ENCODE results near the gene HDGF. TPM values are rescaled to one million over a fixed set of nuclear protein-coding genes. Genes with fewer than 3 reads are reported as not detected.

The HDGF gene
- total RNA-seq = 100 to 1,000 TPM; 232 to 235 TPM

- Mint-ChIP-seq H3K9me3 (no peaks in the 10 kb centered on the region), H3K27ac (peak within 1 kb of the TSS; percentile 98), H3K4me3 (peak within 1 kb of the TSS; percentile 92), H3K4me1 (ENCODE audit: low read depth) (peaks cover 32% of the 10 kb centered on the region), H3K36me3 (ENCODE audit: low read depth) (peaks cover 31% of the 10 kb centered on the region), H3K27me3 (no peaks in the 10 kb centered on the region)
- DNase-seq = no peak
- no peak for ATAC-seq
- ChIA-PET POLR2A (interaction anchor here (0.6 to 4.7 kb wide), 8 partner anchors 10 to 386 kb away, joined by 3 to 60 read pairs (median 6); partner anchors contain the start of genes ISG20L2, METTL25B, MRPL24 and PRCC), CTCF (interaction anchor here (1.2 to 6.6 kb wide), 4 partner anchors 21 to 62 kb away, joined by 3 to 80 read pairs (median 7); partner anchors contain the start of genes ISG20L2 and METTL25B)
- intact Hi-C loops (cut with micrococcal nuclease) = loop anchor here (10.0 kb wide), 1 partner anchor 247 kb away; the partner anchor contains the start of gene MEF2D
- TF ChIP-seq CTCF (IDR thresholded peaks at IDR 0.05) = no peak
Measured at GRCh38 chr1:156751451-156751756, at the start of gene HDGF. HDGF (minus strand) TSS chr1:156751675; CDS start chr1:156751429, 246 bp downstream.

- DNase-seq = peak; percentile 77
- H3K4me1 Mint-ChIP-seq (ENCODE audit: low read depth) = peaks cover 6% of the 10 kb centered on the region
- POLR2A ChIA-PET = interaction anchor here (1.0 to 3.3 kb wide), 5 partner anchors 10 to 63 kb away, joined by 3 to 17 read pairs (median 11); partner anchors contain the start of gene NTRK1
- intact Hi-C loops (cut with micrococcal nuclease) = no loop called here
- H3K9me3 Mint-ChIP-seq = no peaks in the 10 kb centered on the region
- no peak overlapping the region for H3K4me3 Mint-ChIP-seq
- peaks cover 45% of the 10 kb centered on the region for H3K36me3 Mint-ChIP-seq (ENCODE audit: low read depth)
- CTCF ChIA-PET = interaction anchor here (0.6 to 10.4 kb wide), 31 partner anchors 9 to 149 kb away, joined by 3 to 214 read pairs (median 4); partner anchors contain the start of genes INSRR, NES, NTRK1 and PEAR1
- peak; percentile 84 for ATAC-seq
- no peak overlapping the region for H3K27ac Mint-ChIP-seq
- peak; percentile 91 for TF ChIP-seq CTCF (IDR thresholded peaks at IDR 0.05)
- no peaks in the 10 kb centered on the region for H3K27me3 Mint-ChIP-seq
Measured at GRCh38 chr1:156797212-156797871, 45.9 kb upstream of the HDGF start.

GRCh38 chr1:156796340-156797097 is 45.0 kb upstream of the HDGF start:
- Mint-ChIP-seq H3K4me3 (no peak overlapping the region), H3K36me3 (ENCODE audit: low read depth) (peaks cover 48% of the 10 kb centered on the region), H3K27me3 (no peaks in the 10 kb centered on the region), H3K9me3 (no peaks in the 10 kb centered on the region), H3K27ac (no peak overlapping the region), H3K4me1 (ENCODE audit: low read depth) (peaks cover 4% of the 10 kb centered on the region)
- ChIA-PET CTCF (interaction anchor here (0.6 to 10.4 kb wide), 24 partner anchors 9 to 148 kb away, joined by 3 to 214 read pairs (median 4); partner anchors contain the start of genes INSRR, NES, NTRK1 and PEAR1), POLR2A (interaction anchor here (0.7 to 3.3 kb wide), 8 partner anchors 12 to 159 kb away, joined by 3 to 17 read pairs (median 4); partner anchors contain the start of gene NTRK1)
- ATAC-seq (no peak), DNase-seq (no peak)
- no peak for TF ChIP-seq CTCF (IDR thresholded peaks at IDR 0.05)
- intact Hi-C loops (cut with micrococcal nuclease) = no loop called here

- no peaks in the 10 kb centered on the region for H3K9me3 Mint-ChIP-seq
- ATAC-seq (no peak), DNase-seq (no peak)
- no peak for TF ChIP-seq CTCF (IDR thresholded peaks at IDR 0.05)
- intact Hi-C loops (cut with micrococcal nuclease) = no loop called here
- H3K4me1 Mint-ChIP-seq (ENCODE audit: low read depth) = no peaks in the 10 kb centered on the region
- ChIA-PET POLR2A (interaction anchor here (0.7 to 3.3 kb wide), 7 partner anchors 13 to 160 kb away, joined by 3 to 17 read pairs (median 4); partner anchors contain the start of gene NTRK1), CTCF (interaction anchor here (1.2 to 10.4 kb wide), 7 partner anchors 39 to 106 kb away, joined by 3 to 214 read pairs (median 25); partner anchors contain the start of genes INSRR, NTRK1 and PEAR1)
- no peak overlapping the region for H3K4me3 Mint-ChIP-seq
- no peak overlapping the region for H3K27ac Mint-ChIP-seq
- no peaks in the 10 kb centered on the region for H3K27me3 Mint-ChIP-seq
- H3K36me3 Mint-ChIP-seq (ENCODE audit: low read depth) = peaks cover 55% of the 10 kb centered on the region
Measured at GRCh38 chr1:156795787-156796186, 44.3 kb upstream of the HDGF start.

All from activated CD8-positive, alpha-beta T cell treated with anti-CD3 and anti-CD28 coated beads for 36 hours (primary cell).